Neural cell (in vitro differentiated cells): ENCODE measurements around the gene LST1. TPM values are rescaled to one million over a fixed set of nuclear protein-coding genes. Genes with fewer than 3 reads are reported as not detected.

Source experiments
- H2AFZ ChIP-seq: fragments of 200-600, 300-800 bp; sonication (generic), shearing (Covaris generic); 2 replicates; pipeline ENCODE4 v1.6.0; 2014; ENCODE audit warnings: low read depth, mild to moderate bottlenecking, antibody characterized with exemption, low read length, moderate library complexity
- H3F3A ChIP-seq: fragments of 200-600 bp; shearing (Covaris generic); 2 replicates; pipeline ENCODE4 v1.6.1; 2016; ENCODE audit warnings: mild to moderate bottlenecking, moderate library complexity, mixed read lengths, antibody characterized with exemption, low read length; ENCODE audit not compliant: insufficient read depth, poor library complexity, severe bottlenecking
- H3K27ac ChIP-seq: fragments of 200-600, 300-800 bp; sonication (generic), shearing (Covaris generic); 2 replicates; pipeline ENCODE4 v1.5.1; 2014; ENCODE audit warnings: mild to moderate bottlenecking, low read length, moderate library complexity
- H3K27me3 ChIP-seq: fragments of 300-800, 200-600 bp; sonication (generic), shearing (Covaris generic); 2 replicates; pipeline ENCODE4 v1.6.0; 2014; ENCODE audit warnings: mild to moderate bottlenecking, low read depth, low read length, moderate library complexity; ENCODE audit not compliant: insufficient read depth
- H3K36me3 ChIP-seq: fragments of 300-800, 200-600 bp; sonication (generic), shearing (Covaris generic); 2 replicates; pipeline ENCODE4 v1.5.1; 2014; ENCODE audit warnings: mild to moderate bottlenecking, antibody characterized with exemption, low read length, moderate library complexity; ENCODE audit not compliant: insufficient read depth
- H3K4me2 ChIP-seq: fragments of 300-800, 200-600 bp; sonication (generic), shearing (Covaris generic); 2 replicates; pipeline ENCODE4 v1.6.0; 2014; ENCODE audit warnings: mild to moderate bottlenecking, low read length
- H3K4me3 ChIP-seq: fragments of 300-800, 200-600 bp; sonication (generic), shearing (Covaris generic); 2 replicates; pipeline ENCODE4 v1.5.1; 2014; ENCODE audit warnings: mild to moderate bottlenecking, low read length, moderate library complexity
- H3K79me2 ChIP-seq: fragments of 200-600 bp; shearing (Covaris generic); replicated peaks from 2 replicates; pipeline ENCODE4 v1.6.0; 2014; ENCODE audit warnings: mild to moderate bottlenecking, low read length, moderate library complexity; ENCODE audit not compliant: insufficient read depth
- H3K9ac ChIP-seq: fragments of 300-800, 200-600 bp; sonication (generic), shearing (Covaris generic); 2 replicates; pipeline ENCODE4 v1.6.1; 2016; ENCODE audit warnings: mild to moderate bottlenecking, low read length, mixed read lengths
- H3K9me2 ChIP-seq: fragments of 200-600 bp; shearing (Covaris generic); 2 replicates; pipeline ENCODE4 v1.6.1; 2016; ENCODE audit warnings: mild to moderate bottlenecking, low read length, mixed read lengths; ENCODE audit not compliant: insufficient read depth
- H3K9me3 ChIP-seq: fragments of 200-600, 300-800 bp; sonication (generic), shearing (Covaris generic); 2 replicates; pipeline ENCODE4 v1.6.1; 2016; ENCODE audit warnings: mild to moderate bottlenecking, mixed run types, low read length, moderate library complexity, mixed read lengths
- H4K20me1 ChIP-seq: fragments of 200-600 bp; shearing (Covaris generic); 2 replicates; pipeline ENCODE4 v1.6.1; 2016; ENCODE audit warnings: mild to moderate bottlenecking, mixed run types; ENCODE audit not compliant: insufficient read depth
- CTCF ChIP-seq: fragments of 450-650 bp; IDR thresholded peaks from 2 replicates; pipeline ENCODE4 v1.5.1; 2014; ENCODE audit warnings: antibody characterized with exemption, mild to moderate bottlenecking, moderate library complexity; ENCODE audit not compliant: poor library complexity, severe bottlenecking
- EP300 ChIP-seq: fragments of 450-650 bp; conservative IDR thresholded peaks from 2 replicates; pipeline ENCODE4 v1.6.1; 2014; ENCODE audit warnings: antibody characterized with exemption, mild to moderate bottlenecking, moderate library complexity; ENCODE audit not compliant: poor library complexity, severe bottlenecking
- EZH2 ChIP-seq: fragments of 200-600, 300-800 bp; shearing (Covaris generic), sonication (generic); IDR thresholded peaks from 2 replicates; pipeline ENCODE4 v1.6.1; 2014; ENCODE audit warnings: antibody characterized with exemption, low read length, borderline replicate concordance, mild to moderate bottlenecking; ENCODE audit not compliant: insufficient read depth, poor library complexity, severe bottlenecking
- MXI1 ChIP-seq: fragments of 450-650 bp; conservative IDR thresholded peaks from 2 replicates; pipeline ENCODE4 v1.6.1; 2014; ENCODE audit warnings: antibody characterized with exemption, mild to moderate bottlenecking; ENCODE audit not compliant: poor library complexity, severe bottlenecking
- POLR2AphosphoS5 ChIP-seq: IDR thresholded peaks from 2 replicates; pipeline ENCODE4 v1.6.1; 2012
- RAD21 ChIP-seq: fragments of 450-650 bp; conservative IDR thresholded peaks from 2 replicates; pipeline ENCODE4 v1.6.1; 2014; ENCODE audit warnings: antibody characterized with exemption, mild to moderate bottlenecking, moderate library complexity
- SMC3 ChIP-seq: fragments of 450-650 bp; conservative IDR thresholded peaks from 2 replicates; pipeline ENCODE4 v1.6.1; 2014; ENCODE audit warnings: antibody characterized with exemption, mild to moderate bottlenecking, moderate library complexity; ENCODE audit not compliant: poor library complexity
- TAF1 ChIP-seq: IDR thresholded peaks from 2 replicates; pipeline ENCODE4 v1.6.1; 2012; ENCODE audit warnings: low read depth
- polyA plus RNA-seq: library from polyadenylated mRNA; depleted of rRNA; stranded (reverse); fragments of >200 nt; gene quantifications from 2 replicates; pipeline ENCODE4 v1.2.3, GENCODE V29; 2014
- TF ChIP-seq, protein P1 (sequence below): IDR thresholded peaks from 2 replicates; pipeline ENCODE4 v1.6.1; 2012; ENCODE audit warnings: borderline replicate concordance

Gene LST1
- polyA plus RNA-seq, 1 donor from 2014 or later: not detected

DNA sequence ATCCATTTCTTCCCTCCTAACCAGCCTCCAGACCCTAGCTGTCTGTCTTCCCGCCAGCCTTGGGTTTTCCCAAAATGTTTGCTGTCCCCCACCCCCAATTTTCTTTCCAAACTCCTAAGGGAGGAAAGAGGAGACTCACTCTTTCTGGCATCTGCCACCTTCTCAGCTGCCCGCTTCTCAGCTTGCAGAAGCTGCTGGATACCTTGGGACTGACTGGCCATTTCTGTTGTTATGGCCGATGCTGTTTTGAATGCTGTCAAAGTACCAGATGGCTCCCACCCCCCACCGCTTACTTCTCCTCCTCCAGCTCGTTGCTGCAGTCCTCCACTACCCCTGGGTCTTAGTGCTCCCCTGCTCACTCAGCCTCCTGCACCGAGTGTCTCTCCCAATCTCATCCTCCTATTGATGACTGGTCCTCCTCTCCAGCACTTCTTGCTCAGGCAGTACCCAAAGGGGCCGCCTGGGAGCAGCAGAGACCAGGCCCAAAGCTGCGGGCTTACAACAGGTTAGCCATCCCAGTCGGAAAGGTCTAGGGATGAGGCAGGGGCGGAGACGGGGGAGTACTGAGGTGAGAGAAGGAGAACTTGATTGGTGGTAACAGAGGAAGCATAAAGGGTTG is 39.6 kb upstream of the LST1 start, which contains the start of gene ATP6V1G2:
Gene ATP6V1G2, minus strand, starts transcription at position 270 of the 619 bp plus-strand sequence. Its CDS starts 49 bp downstream, at position 221.
- peak within 1 kb of the TSS; percentile 53 for H2AFZ ChIP-seq
- H3K4me3 ChIP-seq: peak within 1 kb of the TSS; percentile 69
- H3K79me2 ChIP-seq: peaks cover 50% of the 10 kb centered on the region
- H3K27me3 ChIP-seq: no peaks in the 10 kb centered on the region
- no peaks in the 10 kb centered on the region for H3K9me2 ChIP-seq
- peaks cover 7% of the 10 kb centered on the region for H3K36me3 ChIP-seq
- H3K9me3 ChIP-seq: no peaks in the 10 kb centered on the region
- TF ChIP-seq EZH2 (no peak), SMC3 (peak; percentile 94), MXI1 (peak; percentile 79), CTCF (peak; percentile 100), TAF1 (peak; percentile 44), EP300 (peak; percentile 66), POLR2AphosphoS5 (peak; percentile 77), RAD21 (peak; percentile 100)
- TF ChIP-seq, protein P1, sequence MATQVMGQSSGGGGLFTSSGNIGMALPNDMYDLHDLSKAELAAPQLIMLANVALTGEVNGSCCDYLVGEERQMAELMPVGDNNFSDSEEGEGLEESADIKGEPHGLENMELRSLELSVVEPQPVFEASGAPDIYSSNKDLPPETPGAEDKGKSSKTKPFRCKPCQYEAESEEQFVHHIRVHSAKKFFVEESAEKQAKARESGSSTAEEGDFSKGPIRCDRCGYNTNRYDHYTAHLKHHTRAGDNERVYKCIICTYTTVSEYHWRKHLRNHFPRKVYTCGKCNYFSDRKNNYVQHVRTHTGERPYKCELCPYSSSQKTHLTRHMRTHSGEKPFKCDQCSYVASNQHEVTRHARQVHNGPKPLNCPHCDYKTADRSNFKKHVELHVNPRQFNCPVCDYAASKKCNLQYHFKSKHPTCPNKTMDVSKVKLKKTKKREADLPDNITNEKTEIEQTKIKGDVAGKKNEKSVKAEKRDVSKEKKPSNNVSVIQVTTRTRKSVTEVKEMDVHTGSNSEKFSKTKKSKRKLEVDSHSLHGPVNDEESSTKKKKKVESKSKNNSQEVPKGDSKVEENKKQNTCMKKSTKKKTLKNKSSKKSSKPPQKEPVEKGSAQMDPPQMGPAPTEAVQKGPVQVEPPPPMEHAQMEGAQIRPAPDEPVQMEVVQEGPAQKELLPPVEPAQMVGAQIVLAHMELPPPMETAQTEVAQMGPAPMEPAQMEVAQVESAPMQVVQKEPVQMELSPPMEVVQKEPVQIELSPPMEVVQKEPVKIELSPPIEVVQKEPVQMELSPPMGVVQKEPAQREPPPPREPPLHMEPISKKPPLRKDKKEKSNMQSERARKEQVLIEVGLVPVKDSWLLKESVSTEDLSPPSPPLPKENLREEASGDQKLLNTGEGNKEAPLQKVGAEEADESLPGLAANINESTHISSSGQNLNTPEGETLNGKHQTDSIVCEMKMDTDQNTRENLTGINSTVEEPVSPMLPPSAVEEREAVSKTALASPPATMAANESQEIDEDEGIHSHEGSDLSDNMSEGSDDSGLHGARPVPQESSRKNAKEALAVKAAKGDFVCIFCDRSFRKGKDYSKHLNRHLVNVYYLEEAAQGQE: no peak
- no peaks in the 10 kb centered on the region for H3F3A ChIP-seq
- no peaks in the 10 kb centered on the region for H4K20me1 ChIP-seq
- peak within 1 kb of the TSS; percentile 80 for H3K9ac ChIP-seq
- peak within 1 kb of the TSS; percentile 74 for H3K4me2 ChIP-seq
- peak within 1 kb of the TSS; percentile 93 for H3K27ac ChIP-seq

DNA sequence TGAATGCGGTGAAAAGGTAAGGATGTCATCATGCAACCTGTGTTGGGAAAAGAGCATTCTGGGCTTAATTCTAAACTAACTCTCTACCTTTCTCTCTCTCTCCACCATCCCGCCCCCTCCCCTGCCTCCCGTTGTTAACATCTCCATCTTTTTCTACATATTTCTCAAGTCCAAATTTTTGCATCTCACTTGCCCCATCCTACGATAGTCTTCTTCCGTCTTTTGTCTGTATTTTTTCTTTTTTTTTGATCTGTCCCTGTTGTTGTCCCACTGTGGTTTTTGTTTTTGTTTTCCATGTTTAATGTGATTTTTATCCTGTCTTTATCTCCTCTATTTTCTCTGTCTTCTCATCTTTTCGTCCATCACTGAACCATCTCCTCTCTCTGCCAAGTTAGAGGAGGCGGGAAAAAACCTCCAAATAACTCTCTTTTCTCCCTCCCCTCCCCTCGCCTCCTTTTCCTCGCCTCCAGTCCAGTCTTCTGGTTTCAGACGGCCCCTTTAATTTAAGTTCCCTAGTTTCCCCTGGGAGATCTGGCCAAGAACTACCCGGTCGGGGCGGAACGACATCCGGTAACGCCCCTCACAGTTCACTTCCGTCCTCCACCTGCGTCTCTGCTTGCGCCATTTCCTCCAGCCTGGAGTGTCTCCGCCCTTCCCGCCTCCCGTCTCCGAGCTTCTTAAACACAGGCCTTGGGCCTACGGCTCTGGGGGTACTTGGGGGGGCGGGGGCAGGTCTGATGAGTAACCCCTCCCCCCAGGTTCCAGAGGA is 38.9 kb upstream of the LST1 start, which contains the start of gene NFKBIL1:
Gene NFKBIL1, plus strand, starts transcription at position 651 of the 769 bp plus-strand sequence. Its CDS starts 87 bp downstream, at position 738.
- H3F3A ChIP-seq: no peaks in the 10 kb centered on the region
- peak within 1 kb of the TSS; percentile 69 for H3K4me3 ChIP-seq
- peak within 1 kb of the TSS; percentile 99 for H3K4me2 ChIP-seq
- peak within 1 kb of the TSS; percentile 53 for H2AFZ ChIP-seq
- TF ChIP-seq TAF1 (peak; percentile 81), POLR2AphosphoS5 (peak; percentile 84), CTCF (no peak), EZH2 (no peak), SMC3 (peak; percentile 8), MXI1 (peak; percentile 10), EP300 (no peak), RAD21 (no peak)
- TF ChIP-seq, protein P1: peak; percentile 76
- H3K27ac ChIP-seq: peak within 1 kb of the TSS; percentile 93
- no peaks in the 10 kb centered on the region for H4K20me1 ChIP-seq
- peaks cover 7% of the 10 kb centered on the region for H3K36me3 ChIP-seq
- H3K27me3 ChIP-seq: no peaks in the 10 kb centered on the region
- no peaks in the 10 kb centered on the region for H3K9me2 ChIP-seq
- no peaks in the 10 kb centered on the region for H3K9me3 ChIP-seq
- H3K79me2 ChIP-seq: peaks cover 46% of the 10 kb centered on the region
- H3K9ac ChIP-seq: peak within 1 kb of the TSS; percentile 80
